HCT116 (cell line): ENCODE measurements around the gene SPATA20. TPM values are rescaled to one million over a fixed set of nuclear protein-coding genes. Genes with fewer than 3 reads are reported as not detected.

ENCODE experiments used
- ATAC-seq: fragments of 200-7000 bp; cut with Tn5 transposase; 2 replicates; pipeline ENCODE4 v1.9.1; 2020; ENCODE audit warnings: mild to moderate bottlenecking, moderate library complexity
- BruUV-seq: library from RNA; stranded (reverse); fragments of 400-500 nt; replicated peaks from 2 replicates; lab custom pipeline; 2021; lab: Mats Ljungman, UMichigan
- CTCF ChIA-PET: fragments of 300-600 bp; sonication (Branson Sonifier 250); formaldehyde crosslinking; loops from one replicate; lab custom pipeline; 2021; ENCODE audit warnings: antibody characterized with exemption; lab: Charles Lee
- POLR2A ChIA-PET: fragments of 300-600, 350-600 bp; sonication (Branson Sonifier 250); formaldehyde crosslinking; loops from one replicate; lab custom pipeline; 2021; ENCODE audit warnings: antibody characterized with exemption; lab: Charles Lee
- RAD21 ChIA-PET, 2 experiments: fragments of 300-600 bp; sonication (Branson Sonifier 250); formaldehyde crosslinking; loops; one replicate each; lab custom pipeline; 2023; ENCODE audit warnings: low total read pairs in 2 of 2; ENCODE audit not compliant: uncharacterized antibody in 2 of 2, unreplicated experiment in 2 of 2, low non-redundant PET in 1 of 2; lab: Charles Lee
- DNase-seq: peaks from one replicate; pipeline ENCODE4 v3.0.0-alpha.2; 2010; ENCODE audit warnings: low read depth, low spot score
- H2AFZ ChIP-seq: fragments of 200-600 bp; shearing (Covaris generic), sonication (generic); 2 replicates; pipeline ENCODE4 v1.6.1; 2017; ENCODE audit warnings: low read depth, mixed run types, mixed read lengths, antibody characterized with exemption, low read length; ENCODE audit not compliant: poor library complexity, severe bottlenecking
- H3K27ac ChIP-seq: 2 replicates; pipeline ENCODE4 v1.5.1; 2012; ENCODE audit warnings: low read depth, low read length
- H3K27me3 ChIP-seq: fragments of 200-600 bp; sonication (generic); 2 replicates; pipeline ENCODE4 v1.6.1; 2016; ENCODE audit warnings: mixed run types, low read length, mixed read lengths; ENCODE audit not compliant: insufficient read depth
- H3K36me3 ChIP-seq, 2 experiments: fragments of 200-500 bp in 1 of 2; fragments of 200-600 bp in 1 of 2; sonication (Bioruptor generic) in 1 of 2; sonication (generic) in 1 of 2; 2 replicates each; pipeline versions ENCODE4 v1.5.1 to v1.6.1; 2014 to 2016; ENCODE audit warnings: low read length in 2 of 2, inconsistent platforms in 1 of 2, mixed read lengths in 1 of 2, mixed run types in 1 of 2; ENCODE audit not compliant: insufficient read depth in 2 of 2, control insufficient read depth in 1 of 2
- H3K4me1 ChIP-seq, 2 experiments: fragments of 200-600 bp in 1 of 2; sonication (generic) in 1 of 2; 2 replicates each; pipeline versions ENCODE4 v1.5.1 to v1.6.1; 2012 to 2017; ENCODE audit warnings: low read length in 2 of 2, inconsistent platforms in 1 of 2, mild to moderate bottlenecking in 1 of 2, mixed read lengths in 1 of 2, mixed run types in 1 of 2, moderate library complexity in 1 of 2; ENCODE audit not compliant: insufficient read depth in 2 of 2, control insufficient read depth in 1 of 2
- H3K4me2 ChIP-seq: fragments of 200-600 bp; sonication (generic); 2 replicates; pipeline ENCODE4 v1.6.1; 2017; ENCODE audit warnings: mixed run types, low read length, mixed read lengths
- H3K4me3 ChIP-seq, 2 experiments: fragments of 200-600 bp in 1 of 2; sonication (generic) in 1 of 2; replicated peaks in 1 of 2; 2 replicates each; pipeline ENCODE4 v1.5.1; 2011 to 2016; ENCODE audit warnings: low read length in 2 of 2, control low read depth in 1 of 2, low read depth in 1 of 2, mild to moderate bottlenecking in 1 of 2, mixed read lengths in 1 of 2, mixed run types in 1 of 2
- H3K79me2 ChIP-seq: fragments of 200-600 bp; sonication (generic); 2 replicates; pipeline ENCODE4 v1.6.1; 2017; ENCODE audit warnings: mild to moderate bottlenecking, mixed run types, low read length, moderate library complexity, mixed read lengths; ENCODE audit not compliant: insufficient read depth
- H3K9ac ChIP-seq: fragments of 200-600 bp; sonication (generic); 2 replicates; pipeline ENCODE4 v1.6.1; 2016; ENCODE audit warnings: low read length, mixed read lengths
- H3K9me2 ChIP-seq: fragments of 200-600 bp; sonication (generic), shearing (Covaris generic); 2 replicates; pipeline ENCODE4 v1.6.1; 2017; ENCODE audit warnings: mixed run types, mild to moderate bottlenecking, moderate library complexity; ENCODE audit not compliant: insufficient read depth
- H3K9me3 ChIP-seq, 2 experiments: fragments of 200-500 bp in 1 of 2; fragments of 200-600 bp in 1 of 2; sonication (Bioruptor generic) in 1 of 2; sonication (generic) in 1 of 2; 2 replicates each; pipeline ENCODE4 v1.6.1; 2014 to 2017; ENCODE audit warnings: low read length in 2 of 2, mixed read lengths in 2 of 2, inconsistent platforms in 1 of 2, low read depth in 1 of 2, mild to moderate bottlenecking in 1 of 2, mixed run types in 1 of 2, moderate library complexity in 1 of 2; ENCODE audit not compliant: control insufficient read depth in 1 of 2, insufficient read depth in 1 of 2
- H4K20me1 ChIP-seq: fragments of 200-600 bp; sonication (generic), shearing (Covaris generic); 2 replicates; pipeline ENCODE4 v1.6.1; 2017; ENCODE audit warnings: mixed run types, mild to moderate bottlenecking, moderate library complexity; ENCODE audit not compliant: insufficient read depth
- EGR1 ChIP-seq: IDR thresholded peaks from 2 replicates; pipeline ENCODE4 v1.6.1; 2012; ENCODE audit warnings: low read depth
- EZH2 ChIP-seq: fragments of 200-600 bp; sonication (generic); IDR thresholded peaks from 2 replicates; pipeline ENCODE4 v1.6.1; 2017; ENCODE audit warnings: antibody characterized with exemption, mixed run types
- EZH2phosphoT487 ChIP-seq: fragments of 200-600 bp; IDR thresholded peaks from 2 replicates; pipeline ENCODE4 v1.6.1; 2018; ENCODE audit warnings: antibody characterized with exemption, borderline replicate concordance
- POLR2A ChIP-seq: IDR thresholded peaks from 2 replicates; pipeline ENCODE4 v1.7.0; 2011; ENCODE audit warnings: borderline replicate concordance; ENCODE audit not compliant: insufficient read depth, insufficient read length; ENCODE audit errors: extremely low read depth
- SRF ChIP-seq: IDR thresholded peaks from 2 replicates; pipeline ENCODE4 v1.6.1; 2012; ENCODE audit warnings: low read depth
- ZFX ChIP-seq: fragments of 450-650 bp; IDR thresholded peaks from 2 replicates; pipeline ENCODE4 v1.6.1; 2017
- ZNF274 ChIP-seq: fragments of 200-500 bp; sonication (Bioruptor generic); IDR thresholded peaks from 2 replicates; pipeline ENCODE4 v1.6.1; 2014; ENCODE audit warnings: mild to moderate bottlenecking, low read depth, low read length, inconsistent platforms
- intact Hi-C: fragments of 100-400 bp; cut with micrococcal nuclease; formaldehyde crosslinking; loops from 2 replicates; pipeline ENCODE4 v1.10.0; 2022
- total RNA-seq: library from RNA; stranded (reverse); gene quantifications from one replicate; pipeline ENCODE4 v1.2.1, GENCODE V29; 2021; ENCODE audit not compliant: unreplicated experiment
- TF ChIP-seq, protein P1 (sequence below): IDR thresholded peaks from 2 replicates; pipeline ENCODE4 v1.6.1; 2011; ENCODE audit warnings: mild to moderate bottlenecking, low read length, moderate library complexity; ENCODE audit not compliant: insufficient replicate concordance; ENCODE audit errors: extremely low read depth

SPATA20 gene
- total RNA-seq, 1 experiment from 2014 or later: 57.5 TPM

DNA sequence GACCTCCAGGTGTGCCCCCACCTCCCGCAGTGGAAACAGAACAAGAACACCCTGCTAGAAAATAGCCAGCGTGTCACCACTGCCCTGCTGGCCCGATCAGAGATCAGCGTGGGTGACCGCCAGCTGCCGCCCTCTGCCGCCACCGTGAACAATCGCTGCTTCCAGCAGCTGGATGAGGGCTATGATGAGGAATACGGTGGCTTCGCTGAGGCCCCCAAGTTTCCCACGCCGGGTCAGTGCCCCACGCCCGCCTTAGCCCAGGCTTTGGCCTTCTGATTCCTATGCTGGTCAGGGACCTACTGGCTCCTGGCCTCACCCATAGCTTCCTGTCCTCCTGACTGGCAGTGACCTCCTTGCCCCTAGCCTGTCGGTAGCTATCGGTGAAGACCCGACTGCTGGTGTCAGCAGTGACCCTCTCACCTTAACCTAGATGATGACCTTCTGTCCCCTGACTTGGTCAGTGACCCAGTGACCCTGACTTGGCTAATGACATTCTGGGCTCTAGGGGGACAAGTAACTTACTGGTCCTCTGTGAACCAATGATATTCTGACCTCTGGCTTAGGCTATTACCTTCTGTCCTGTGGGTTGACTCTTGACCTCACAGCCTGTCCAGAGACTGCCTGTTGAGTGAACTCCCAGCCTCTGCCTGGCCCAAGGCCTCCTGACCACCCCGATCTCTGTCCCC lies 2.4 kb downstream of the SPATA20 start:
- ChIA-PET POLR2A (interaction anchor here (1.7 kb wide), 1 partner anchor 11 kb away, joined by 8 read pairs; the partner anchor contains the start of gene CACNA1G), RAD21 (interaction anchor here (0.6 to 2.1 kb wide), 3 partner anchors 76 to 183 kb away, joined by 4 to 17 read pairs (median 5); no protein-coding TSS in a partner anchor), CTCF (interaction anchor here (0.6 to 3.0 kb wide), 6 partner anchors 11 to 157 kb away, joined by 3 to 63 read pairs (median 14); partner anchors contain the start of gene CACNA1G)
- H2AFZ ChIP-seq: no peak overlapping the region
- no peak overlapping the region for H3K9ac ChIP-seq
- H3K9me3 ChIP-seq: no peaks in the 10 kb centered on the region
- peaks cover 9 to 36% of the 10 kb centered on the region in 2 experiments for H3K4me1 ChIP-seq
- no peaks in the 10 kb centered on the region for H3K9me2 ChIP-seq
- BruUV-seq: no TSS peak
- no peaks in the 10 kb centered on the region for H3K36me3 ChIP-seq
- no peaks in the 10 kb centered on the region for H3K27me3 ChIP-seq
- H3K27ac ChIP-seq: no peak overlapping the region
- H3K4me3 ChIP-seq: no peak overlapping the region
- H4K20me1 ChIP-seq: no peaks in the 10 kb centered on the region
- no peaks in the 10 kb centered on the region; the same call in 1 of the 2 replicates for H3K79me2 ChIP-seq
- H3K4me2 ChIP-seq: no peak overlapping the region
- ATAC-seq (no peak), DNase-seq (no peak)
- intact Hi-C loops: loop anchor here (10.0 kb wide), 1 partner anchor 605 kb away; the partner anchor contains the start of gene NME1
- TF ChIP-seq EZH2phosphoT487: no peak
- TF ChIP-seq ZNF274: no peak
- no peak for TF ChIP-seq SRF
- TF ChIP-seq, protein P1, sequence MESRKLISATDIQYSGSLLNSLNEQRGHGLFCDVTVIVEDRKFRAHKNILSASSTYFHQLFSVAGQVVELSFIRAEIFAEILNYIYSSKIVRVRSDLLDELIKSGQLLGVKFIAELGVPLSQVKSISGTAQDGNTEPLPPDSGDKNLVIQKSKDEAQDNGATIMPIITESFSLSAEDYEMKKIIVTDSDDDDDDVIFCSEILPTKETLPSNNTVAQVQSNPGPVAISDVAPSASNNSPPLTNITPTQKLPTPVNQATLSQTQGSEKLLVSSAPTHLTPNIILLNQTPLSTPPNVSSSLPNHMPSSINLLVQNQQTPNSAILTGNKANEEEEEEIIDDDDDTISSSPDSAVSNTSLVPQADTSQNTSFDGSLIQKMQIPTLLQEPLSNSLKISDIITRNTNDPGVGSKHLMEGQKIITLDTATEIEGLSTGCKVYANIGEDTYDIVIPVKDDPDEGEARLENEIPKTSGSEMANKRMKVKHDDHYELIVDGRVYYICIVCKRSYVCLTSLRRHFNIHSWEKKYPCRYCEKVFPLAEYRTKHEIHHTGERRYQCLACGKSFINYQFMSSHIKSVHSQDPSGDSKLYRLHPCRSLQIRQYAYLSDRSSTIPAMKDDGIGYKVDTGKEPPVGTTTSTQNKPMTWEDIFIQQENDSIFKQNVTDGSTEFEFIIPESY: no peak
- TF ChIP-seq POLR2A: no peak
- no peak for TF ChIP-seq EZH2
- no peak for TF ChIP-seq ZFX
- no peak for TF ChIP-seq EGR1
